Stimulated activated CD8-positive, alpha-beta memory T cell treated with anti-CD3 and anti-CD28 coated beads, Interleukin-15, amount 100 ng/mL, for 24 hours (primary cell): ENCODE data around the gene MAFG.

Experiments used
- DNase-seq: peaks from one replicate; pipeline ENCODE4 v3.0.0-alpha.2; 2020; ENCODE audit warnings: low read depth

MAFG gene

GRCh38 chr17:81927653-81928543, at the start of gene MAFG:
Gene MAFG (minus strand): TSS chr17:81927735. CDS start chr17:81923185, 4,550 bp downstream.
- peak; percentile 87 for DNase-seq

GRCh38 chr17:81976332-81977210, 49.0 kb upstream of the MAFG start:
- peak; percentile 35 for DNase-seq

GRCh38 chr17:81973432-81973831, 45.9 kb upstream of the MAFG start:
- no peak for DNase-seq

- no peak for DNase-seq
Observed at GRCh38 chr17:81968850-81969812, 41.6 kb upstream of the MAFG start.

GRCh38 chr17:81968396-81968745, 40.8 kb upstream of the MAFG start:
- DNase-seq = no peak

- peak; percentile 62 for DNase-seq
Observed at GRCh38 chr17:81967533-81968395, 40.2 kb upstream of the MAFG start.

- DNase-seq = no peak
Observed at GRCh38 chr17:81967244-81967532, 39.7 kb upstream of the MAFG start.

- DNase-seq = no peak
Observed at GRCh38 chr17:81966343-81967243, 39.1 kb upstream of the MAFG start.

- no peak for DNase-seq
Observed at GRCh38 chr17:81964081-81964849, 36.7 kb upstream of the MAFG start.

GRCh38 chr17:81962499-81963441, 35.2 kb upstream of the MAFG start:
- DNase-seq = no peak

GRCh38 chr17:81961521-81962498, 34.3 kb upstream of the MAFG start:
- DNase-seq = no peak

- no peak for DNase-seq
Observed at GRCh38 chr17:81961087-81961511, 33.6 kb upstream of the MAFG start, which contains the start of gene NOTUM. Gene NOTUM (minus strand): TSS chr17:81961187. CDS start chr17:81960909, 278 bp downstream.

- no peak for DNase-seq
Observed at GRCh38 chr17:81960130-81960958, 32.8 kb upstream of the MAFG start.

GRCh38 chr17:81959362-81960129, 32.0 kb upstream of the MAFG start:
- DNase-seq = peak; percentile 67
